Measurements from ENCODE around the gene KIAA1755.
"Not testable (repeated sequence)": the region's sequence is repeated elsewhere in the genome, so short reads cannot be mapped to it uniquely, and the experiment has no call there.

The KIAA1755 gene

GRCh38 chr20:38290829-38291814 is 30.6 kb upstream of the KIAA1755 start:
- no peak for DNase-seq

- no peak for DNase-seq
Observed at GRCh38 chr20:38286586-38287531, 26.3 kb upstream of the KIAA1755 start.

- no peak for DNase-seq
Observed at GRCh38 chr20:38284893-38285444, 24.4 kb upstream of the KIAA1755 start.

- DNase-seq, result not testable (repeated sequence)
Observed at GRCh38 chr20:38284066-38284650, 23.6 kb upstream of the KIAA1755 start.

GRCh38 chr20:38283236-38283635 is 22.7 kb upstream of the KIAA1755 start:
- DNase-seq, result no peak

- DNase-seq, result not testable (repeated sequence)
Observed at GRCh38 chr20:38281176-38281915, 20.8 kb upstream of the KIAA1755 start.

- DNase-seq, result no peak
Observed at GRCh38 chr20:38278763-38279162, 18.2 kb upstream of the KIAA1755 start.

GRCh38 chr20:38278131-38278530 is 17.6 kb upstream of the KIAA1755 start:
- no peak for DNase-seq

GRCh38 chr20:38277691-38278090 is 17.2 kb upstream of the KIAA1755 start:
- no peak for DNase-seq

- no peak for DNase-seq
Observed at GRCh38 chr20:38277285-38277684, 16.8 kb upstream of the KIAA1755 start.

GRCh38 chr20:38275815-38276550 is 15.4 kb upstream of the KIAA1755 start:
- DNase-seq, result peak; percentile 61

GRCh38 chr20:38272961-38273360 is 12.4 kb upstream of the KIAA1755 start:
- no peak for DNase-seq

GRCh38 chr20:38272398-38272797 is 11.9 kb upstream of the KIAA1755 start:
- DNase-seq, result no peak

- no peak for DNase-seq
Observed at GRCh38 chr20:38271608-38272120, 11.1 kb upstream of the KIAA1755 start.

- no peak for DNase-seq
Observed at GRCh38 chr20:38270869-38271605, 10.5 kb upstream of the KIAA1755 start.

GRCh38 chr20:38269715-38270114 is 9.2 kb upstream of the KIAA1755 start:
- no peak for DNase-seq

GRCh38 chr20:38269040-38269439 is 8.5 kb upstream of the KIAA1755 start:
- no peak for DNase-seq

- no peak for DNase-seq
Observed at GRCh38 chr20:38267901-38268514, 7.5 kb upstream of the KIAA1755 start.

GRCh38 chr20:38267296-38267695 is 6.8 kb upstream of the KIAA1755 start:
- no peak for DNase-seq

GRCh38 chr20:38266426-38266825 is 5.9 kb upstream of the KIAA1755 start:
- no peak for DNase-seq
